Adrenal gland (tissue), 5 donors: ENCODE measurements around the gene PACSIN2.

Source experiments
- POLR2A ChIP-seq, 2 donors: fragments of 450-650 bp; IDR thresholded peaks; one replicate each; pipeline ENCODE4 v1.6.1; 2017; ENCODE audit warnings: antibody characterized with exemption in 2 of 2, mild to moderate bottlenecking in 2 of 2, moderate library complexity in 1 of 2
- TF ChIP-seq, protein P1 (sequence below), 6 experiments: fragments of 450-650 bp in 4 of 6; fragments of 200-600 bp in 2 of 6; sonication (generic) in 1 of 6; IDR thresholded peaks; 1 replicate in 5 of 6; 2 replicates in 1 of 6; pipeline versions ENCODE4 v1.5.1 to v1.8.0; 2016 to 2021; ENCODE audit warnings: antibody characterized with exemption in 6 of 6, mild to moderate bottlenecking in 2 of 6, moderate library complexity in 1 of 6
- donor health status: DM: no; HTN: no; CAD: no.

DNA sequence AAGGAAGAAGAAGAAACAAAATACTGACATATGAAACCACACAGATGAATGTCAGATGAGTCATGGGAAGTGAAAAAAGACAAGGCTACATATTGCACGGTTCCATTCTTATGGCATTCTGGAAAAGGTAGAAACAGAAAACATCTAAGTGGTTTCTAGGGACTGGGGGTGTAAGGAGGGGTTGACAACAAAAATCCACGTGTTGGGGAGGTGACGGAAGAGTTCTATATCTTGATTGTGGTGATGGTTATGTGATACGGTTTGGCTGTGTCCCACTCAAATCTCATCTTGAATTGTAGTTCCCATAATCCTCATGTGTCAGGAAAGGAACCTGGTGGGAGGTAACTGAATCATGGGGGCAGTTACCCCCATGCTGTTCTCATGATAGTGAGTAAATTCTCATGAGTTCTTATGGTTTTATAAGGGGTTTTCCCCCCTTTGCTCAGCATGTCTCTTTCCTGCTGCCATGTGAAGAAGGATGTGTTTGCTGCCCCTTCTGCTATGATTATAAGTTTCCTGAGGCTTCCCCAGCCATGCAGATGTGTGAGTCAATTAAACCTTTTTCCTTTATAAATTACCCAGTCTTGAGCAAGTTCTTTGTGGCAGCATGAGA, 151.5 kb downstream of the PACSIN2 start:
- TF ChIP-seq, protein P1, sequence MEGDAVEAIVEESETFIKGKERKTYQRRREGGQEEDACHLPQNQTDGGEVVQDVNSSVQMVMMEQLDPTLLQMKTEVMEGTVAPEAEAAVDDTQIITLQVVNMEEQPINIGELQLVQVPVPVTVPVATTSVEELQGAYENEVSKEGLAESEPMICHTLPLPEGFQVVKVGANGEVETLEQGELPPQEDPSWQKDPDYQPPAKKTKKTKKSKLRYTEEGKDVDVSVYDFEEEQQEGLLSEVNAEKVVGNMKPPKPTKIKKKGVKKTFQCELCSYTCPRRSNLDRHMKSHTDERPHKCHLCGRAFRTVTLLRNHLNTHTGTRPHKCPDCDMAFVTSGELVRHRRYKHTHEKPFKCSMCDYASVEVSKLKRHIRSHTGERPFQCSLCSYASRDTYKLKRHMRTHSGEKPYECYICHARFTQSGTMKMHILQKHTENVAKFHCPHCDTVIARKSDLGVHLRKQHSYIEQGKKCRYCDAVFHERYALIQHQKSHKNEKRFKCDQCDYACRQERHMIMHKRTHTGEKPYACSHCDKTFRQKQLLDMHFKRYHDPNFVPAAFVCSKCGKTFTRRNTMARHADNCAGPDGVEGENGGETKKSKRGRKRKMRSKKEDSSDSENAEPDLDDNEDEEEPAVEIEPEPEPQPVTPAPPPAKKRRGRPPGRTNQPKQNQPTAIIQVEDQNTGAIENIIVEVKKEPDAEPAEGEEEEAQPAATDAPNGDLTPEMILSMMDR (IDR thresholded peaks at IDR 0.05): no peak
- TF ChIP-seq POLR2A (IDR thresholded peaks at IDR 0.05): no peak
